MM.1S (cell line): ENCODE results near the gene WWC2.

Experiments
- DNase-seq: peaks from one replicate; pipeline ENCODE4 v3.0.0-alpha.2; 2015
- H2AFZ ChIP-seq: fragments of 300-600 bp; sonication (generic); 2 replicates; pipeline ENCODE4 v1.6.0; 2016; ENCODE audit warnings: antibody characterized with exemption, low read length
- H3F3A ChIP-seq: fragments of 300-600 bp; sonication (generic); 2 replicates; pipeline ENCODE4 v1.6.1; 2016; ENCODE audit warnings: mild to moderate bottlenecking, antibody characterized with exemption, low read length, moderate library complexity, mixed read lengths; ENCODE audit not compliant: insufficient read depth
- H3K27ac ChIP-seq: fragments of 300-600 bp; sonication (generic); 2 replicates; pipeline ENCODE4 v1.5.1; 2016; ENCODE audit warnings: mild to moderate bottlenecking, low read length
- H3K27me3 ChIP-seq: fragments of 300-600 bp; sonication (generic); replicated peaks from 2 replicates; pipeline ENCODE4 v1.6.0; 2016; ENCODE audit warnings: low read length; ENCODE audit not compliant: insufficient read depth
- H3K36me3 ChIP-seq: fragments of 300-600 bp; sonication (generic); replicated peaks from 2 replicates; pipeline ENCODE4 v1.6.1; 2016; ENCODE audit warnings: mild to moderate bottlenecking, low read length, mixed read lengths; ENCODE audit not compliant: insufficient read depth
- H3K4me1 ChIP-seq: fragments of 300-600 bp; sonication (generic); 2 replicates; pipeline ENCODE4 v1.6.1; 2016; ENCODE audit warnings: low read length, mixed read lengths
- H3K4me2 ChIP-seq: fragments of 300-600 bp; sonication (generic); 2 replicates; pipeline ENCODE4 v1.6.0; 2016; ENCODE audit warnings: low read depth, low read length
- H3K4me3 ChIP-seq: fragments of 300-600 bp; sonication (generic); 2 replicates; pipeline ENCODE4 v1.5.1; 2016; ENCODE audit warnings: low read length, mixed read lengths
- H3K79me2 ChIP-seq: fragments of 300-600 bp; sonication (generic); 2 replicates; pipeline ENCODE4 v1.6.1; 2016; ENCODE audit warnings: mixed run types, low read length, mixed read lengths
- H3K9ac ChIP-seq: fragments of 300-600 bp; sonication (generic); 2 replicates; pipeline ENCODE4 v1.6.1; 2016; ENCODE audit warnings: low read length, mixed read lengths
- H3K9me2 ChIP-seq: fragments of 300-600 bp; sonication (generic); replicated peaks from 2 replicates; pipeline ENCODE4 v1.6.1; 2016; ENCODE audit warnings: mild to moderate bottlenecking, low read length, mixed read lengths; ENCODE audit not compliant: insufficient read depth
- H3K9me3 ChIP-seq: fragments of 300-600 bp; sonication (generic); replicated peaks from 2 replicates; pipeline ENCODE4 v1.6.1; 2016; ENCODE audit warnings: mild to moderate bottlenecking, low read length, mixed read lengths; ENCODE audit not compliant: insufficient read depth
- H4K20me1 ChIP-seq: fragments of 300-600 bp; sonication (generic); 2 replicates; pipeline ENCODE4 v1.6.1; 2016; ENCODE audit warnings: mild to moderate bottlenecking, low read length, moderate library complexity, mixed read lengths; ENCODE audit not compliant: insufficient read depth
- CTCF ChIP-seq: fragments of 300-600 bp; sonication (generic); IDR thresholded peaks from 2 replicates; pipeline ENCODE4 v1.5.1; 2016; ENCODE audit warnings: antibody characterized with exemption, low read length, mixed read lengths
- EZH2 ChIP-seq: fragments of 300-600 bp; sonication (generic); optimal IDR thresholded peaks from 2 replicates; pipeline ENCODE3; 2017; ENCODE audit warnings: low read depth, mild to moderate bottlenecking, antibody characterized with exemption, low read length, mixed read lengths
- EZH2phosphoT487 ChIP-seq: fragments of 300-600 bp; sonication (generic); IDR thresholded peaks from 2 replicates; pipeline ENCODE4 v1.6.1; 2018; ENCODE audit warnings: antibody characterized with exemption, low read length

Gene WWC2

DNA sequence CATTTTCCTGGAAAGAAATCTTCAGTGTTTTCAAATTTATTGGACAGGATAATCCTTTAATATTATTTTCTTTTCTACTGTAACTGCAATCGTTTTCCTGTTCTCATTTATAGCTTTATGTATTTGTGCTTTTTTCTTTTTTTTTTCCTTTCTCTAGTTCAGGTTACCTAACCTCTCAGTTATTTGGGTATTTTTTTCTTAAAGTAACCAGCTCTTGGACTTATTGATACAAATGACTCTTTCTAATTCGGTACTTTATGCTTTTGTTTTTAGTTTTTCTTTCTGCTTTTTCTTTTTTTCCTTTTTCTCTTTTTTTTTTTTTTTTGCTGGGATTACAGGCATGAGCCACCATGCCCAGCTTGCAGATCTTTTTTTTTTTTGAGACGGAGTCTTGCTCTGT, 25.2 kb downstream of the WWC2 start:
- no peaks in the 10 kb centered on the region for H3K27me3 ChIP-seq
- H4K20me1 ChIP-seq: no peaks in the 10 kb centered on the region
- H3K36me3 ChIP-seq: no peaks in the 10 kb centered on the region
- H3K4me1 ChIP-seq: no peaks in the 10 kb centered on the region
- H3K9ac ChIP-seq: no peak overlapping the region
- no peak overlapping the region for H3K4me2 ChIP-seq
- TF ChIP-seq CTCF: no peak
- TF ChIP-seq EZH2: no peak
- no peak for TF ChIP-seq EZH2phosphoT487
- no peak overlapping the region for H3K27ac ChIP-seq
- no peaks in the 10 kb centered on the region for H3K9me2 ChIP-seq
- no peak overlapping the region for H2AFZ ChIP-seq
- no peaks in the 10 kb centered on the region for H3K9me3 ChIP-seq
- no peak for DNase-seq
- H3K79me2 ChIP-seq: no peaks in the 10 kb centered on the region
- no peaks in the 10 kb centered on the region for H3F3A ChIP-seq
- no peak overlapping the region for H3K4me3 ChIP-seq

DNA sequence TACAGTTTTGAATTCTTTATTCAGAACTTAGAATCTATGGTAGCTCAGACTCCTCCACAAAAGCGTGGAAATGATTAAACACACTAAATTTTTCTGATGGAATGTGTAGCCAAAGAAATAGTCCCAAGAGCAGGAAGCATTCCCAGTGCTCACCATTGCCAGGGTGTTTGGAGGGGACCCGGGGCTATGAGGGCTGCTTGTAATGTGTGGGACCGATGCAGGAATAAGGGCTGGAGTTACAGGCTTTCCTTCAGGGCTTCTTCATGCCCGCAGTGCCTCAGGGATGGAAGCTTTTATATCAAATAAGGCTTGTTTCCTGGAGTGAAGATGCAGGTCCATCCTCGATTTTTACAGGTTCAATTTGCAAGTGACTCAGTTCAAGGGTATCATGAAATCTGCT, 25.8 kb downstream of the WWC2 start:
- H3K4me3 ChIP-seq: no peak overlapping the region
- no peak overlapping the region for H3K27ac ChIP-seq
- H4K20me1 ChIP-seq: no peaks in the 10 kb centered on the region
- no peaks in the 10 kb centered on the region for H3K9me3 ChIP-seq
- H3K9me2 ChIP-seq: no peaks in the 10 kb centered on the region
- H3K9ac ChIP-seq: no peak overlapping the region
- no peak for DNase-seq
- H3K4me1 ChIP-seq: no peaks in the 10 kb centered on the region
- no peaks in the 10 kb centered on the region for H3K79me2 ChIP-seq
- H2AFZ ChIP-seq: no peak overlapping the region
- H3K36me3 ChIP-seq: no peaks in the 10 kb centered on the region
- no peaks in the 10 kb centered on the region for H3F3A ChIP-seq
- no peak overlapping the region for H3K4me2 ChIP-seq
- H3K27me3 ChIP-seq: no peaks in the 10 kb centered on the region
- TF ChIP-seq CTCF (no peak), EZH2 (no peak)

DNA sequence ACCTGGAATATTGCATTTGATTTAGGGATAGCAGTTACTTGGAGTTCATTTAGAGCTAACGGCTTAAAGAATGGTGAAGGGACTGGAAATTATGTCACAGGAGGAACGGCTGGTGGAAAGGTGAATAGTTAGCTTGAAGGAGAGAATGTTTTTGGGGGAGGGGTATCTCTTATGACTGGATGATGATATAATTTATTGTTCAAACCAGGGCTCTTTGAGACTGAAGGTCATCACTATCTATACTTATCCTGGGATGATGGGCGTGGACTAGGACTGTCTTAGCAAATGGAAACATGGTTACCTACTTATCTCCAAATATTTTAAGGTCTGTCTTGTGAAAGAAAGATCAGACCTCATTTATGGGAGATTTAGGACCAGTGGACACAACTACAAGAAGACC, 30.1 kb downstream of the WWC2 start:
- H3K9me3 ChIP-seq: no peaks in the 10 kb centered on the region
- H3K27ac ChIP-seq: no peak overlapping the region
- no peaks in the 10 kb centered on the region for H3K36me3 ChIP-seq
- TF ChIP-seq EZH2 (no peak), EZH2phosphoT487 (no peak), CTCF (no peak)
- no peaks in the 10 kb centered on the region for H3K27me3 ChIP-seq
- no peak overlapping the region for H3K4me3 ChIP-seq
- H3K4me1 ChIP-seq: no peaks in the 10 kb centered on the region
- H4K20me1 ChIP-seq: no peaks in the 10 kb centered on the region
- DNase-seq: no peak
- H3K9me2 ChIP-seq: no peaks in the 10 kb centered on the region
- H2AFZ ChIP-seq: no peak overlapping the region
- no peaks in the 10 kb centered on the region for H3K79me2 ChIP-seq
- H3K4me2 ChIP-seq: no peak overlapping the region
- no peaks in the 10 kb centered on the region for H3F3A ChIP-seq
- no peak overlapping the region for H3K9ac ChIP-seq

DNA sequence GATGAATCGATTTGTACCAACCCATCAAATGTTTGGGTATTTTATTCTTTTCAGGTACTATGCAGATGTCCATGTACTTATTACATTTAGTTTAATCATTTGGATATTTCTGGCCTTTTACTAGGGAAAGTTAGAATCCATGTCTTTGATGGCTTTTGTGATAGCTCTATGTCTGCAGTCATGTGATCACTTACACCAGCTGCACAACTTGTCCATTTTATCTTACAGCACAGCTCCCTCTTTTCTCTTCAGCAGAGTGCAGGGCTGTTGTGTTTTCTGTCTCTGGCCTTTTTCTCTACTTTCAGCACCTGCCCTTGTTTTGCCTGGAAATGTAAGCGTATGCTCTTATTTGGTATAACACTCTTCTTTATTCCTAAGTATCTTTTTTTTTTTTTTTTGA, 30.6 kb downstream of the WWC2 start:
- H4K20me1 ChIP-seq: no peaks in the 10 kb centered on the region
- no peak overlapping the region for H2AFZ ChIP-seq
- no peak overlapping the region for H3K4me2 ChIP-seq
- H3K9me3 ChIP-seq: no peaks in the 10 kb centered on the region
- no peaks in the 10 kb centered on the region for H3K4me1 ChIP-seq
- H3K27me3 ChIP-seq: no peaks in the 10 kb centered on the region
- TF ChIP-seq EZH2 (no peak), CTCF (no peak), EZH2phosphoT487 (no peak)
- DNase-seq: no peak
- H3K27ac ChIP-seq: no peak overlapping the region
- H3K4me3 ChIP-seq: no peak overlapping the region
- H3K36me3 ChIP-seq: no peaks in the 10 kb centered on the region
- no peaks in the 10 kb centered on the region for H3K79me2 ChIP-seq
- no peaks in the 10 kb centered on the region for H3F3A ChIP-seq
- no peak overlapping the region for H3K9ac ChIP-seq
- H3K9me2 ChIP-seq: no peaks in the 10 kb centered on the region
